ENCODE data around the gene ABHD14A. TPM values are rescaled to one million over a fixed set of nuclear protein-coding genes. Genes with fewer than 3 reads are reported as not detected.

Gene ABHD14A
- total and polyA plus RNA-seq, 2 of the 13 experiments (the other 11 are each of a cell fraction or from before 2014, with no cell fraction given), result 29.5 to 46.9 TPM

DNA sequence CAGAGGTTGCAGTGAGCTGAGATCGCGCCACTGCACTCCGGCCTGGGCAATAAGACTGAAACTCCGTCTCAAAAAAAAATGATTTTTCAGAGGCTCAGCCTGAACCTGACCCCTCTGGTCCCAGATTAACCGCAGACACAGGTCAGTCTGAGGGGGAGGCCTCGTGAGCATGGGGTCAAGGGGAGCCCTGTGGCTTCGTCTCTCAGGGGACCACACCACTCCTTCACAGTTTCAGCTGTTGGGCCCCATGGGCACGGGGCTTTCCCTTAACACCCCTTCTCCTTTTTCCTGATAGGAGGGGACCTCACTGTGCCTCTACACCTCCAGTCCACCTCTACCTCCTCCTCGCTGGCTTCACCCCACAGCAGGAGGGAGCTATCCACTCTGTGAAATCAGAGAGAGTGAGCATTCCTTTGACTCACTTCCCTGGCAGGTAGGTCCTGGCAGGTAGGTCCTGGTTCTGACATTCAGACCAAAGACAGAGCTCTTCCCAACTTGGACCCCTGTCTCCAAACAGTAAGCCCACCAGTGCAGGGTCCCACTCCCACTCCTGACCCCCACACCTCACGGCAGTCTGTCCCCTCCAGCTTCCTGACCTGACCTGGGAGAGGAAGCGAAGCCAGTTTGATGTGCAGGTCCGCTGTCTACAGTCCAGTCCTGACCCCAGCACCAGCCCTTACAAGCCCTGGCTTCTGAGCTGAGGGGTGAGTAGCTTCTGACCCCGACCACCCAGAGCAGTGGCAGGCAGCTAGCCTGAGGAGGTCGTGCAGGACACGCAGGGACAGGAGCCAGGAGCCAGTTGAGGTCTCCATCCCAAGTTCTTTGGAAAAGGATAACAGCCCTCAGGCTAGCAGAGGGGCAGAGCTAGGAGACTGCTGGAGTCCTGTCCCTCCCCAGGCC is 42.1 kb upstream of the ABHD14A start:
- Histone ChIP-seq H3K4me3 (replicated peaks in 1 of 3; ENCODE audit: insufficient read depth in 1 of 3, low read depth in 2 of 3, low read length in 3 of 3) (no peak overlapping the region), H3K79me2 (ENCODE audit: insufficient read depth, low read length) (no peaks in the 10 kb centered on the region), H3K9me3 (ENCODE audit: low read length) (no peaks in the 10 kb centered on the region), H3K9ac (ENCODE audit: insufficient read depth, low read depth, low read length) (no peak overlapping the region), H3K4me1 (ENCODE audit: insufficient read depth, low read length) (no peaks in the 10 kb centered on the region), H3K27me3 (ENCODE audit: control insufficient read depth in 1 of 2, insufficient read depth in 2 of 2, low read length in 2 of 2) (no peaks in the 10 kb centered on the region), H3K36me3 (replicated peaks in 1 of 2; ENCODE audit: control insufficient read depth in 1 of 2, insufficient read depth in 2 of 2, low read length in 2 of 2) (peaks cover 18 to 48% of the 10 kb centered on the region in 2 experiments; a peak in 4 of 5 replicates), H2AFZ (ENCODE audit: low read length) (no peak overlapping the region), H3K4me2 (ENCODE audit: low read depth, low read length) (no peak overlapping the region), H3K27ac (ENCODE audit: extremely low read length, insufficient read depth, low read length) (no peak overlapping the region), H4K20me1 (ENCODE audit: insufficient read depth, low read length) (no peaks in the 10 kb centered on the region)
- WGBS (ENCODE audit: low lambda C conversion rate), result 97% methylated on average over 10 of the region's 15 CpGs
- intact Hi-C loops (cut with micrococcal nuclease; ENCODE audit: unreplicated experiment), result no loop called here
- no peak for FAIRE-seq
- no peak for ATAC-seq
- ChIA-PET POLR2A (interaction anchor here (0.7 to 3.3 kb wide), 4 partner anchors 9 to 63 kb away, joined by 3 to 15 read pairs (median 6); partner anchors contain the start of genes RPL29 and RRP9), CTCF (ENCODE audit: low intra/inter-chr PET ratio, low total read pairs) (no interaction called here)
- TF ChIP-seq EZH2 (conservative IDR thresholded peaks at IDR 0.05; ENCODE audit: low read depth, low read length), result no peak
- no peak for TF ChIP-seq STAT5B (CRISPR knock-in tag; IDR thresholded peaks at IDR 0.05)
- no peak for TF ChIP-seq NAIF1 (CRISPR knock-in tag; IDR thresholded peaks at IDR 0.05; ENCODE audit: borderline replicate concordance)
- TF ChIP-seq JUN (CRISPR knock-in tag; IDR thresholded peaks at IDR 0.05), result no peak
- TF ChIP-seq ZNF776 (CRISPR knock-in tag; IDR thresholded peaks at IDR 0.05), result no peak
- no peak for TF ChIP-seq TEAD3 (CRISPR knock-in tag; optimal IDR thresholded peaks at IDR 0.05; ENCODE audit: borderline replicate concordance)
- TF ChIP-seq, protein P1, sequence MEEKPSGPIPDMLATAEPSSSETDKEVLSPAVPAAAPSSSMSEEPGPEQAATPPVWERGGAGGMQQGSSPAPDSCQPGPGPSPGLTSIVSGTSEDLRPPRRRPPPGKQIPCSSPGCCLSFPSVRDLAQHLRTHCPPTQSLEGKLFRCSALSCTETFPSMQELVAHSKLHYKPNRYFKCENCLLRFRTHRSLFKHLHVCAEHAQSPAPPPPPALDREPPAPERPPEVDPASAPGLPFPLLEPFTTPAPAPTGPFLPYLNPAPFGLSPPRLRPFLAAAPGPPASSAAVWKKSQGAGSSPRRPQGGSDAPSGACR (CRISPR knock-in tag; IDR thresholded peaks at IDR 0.05), result no peak
- TF ChIP-seq HNF4G (IDR thresholded peaks at IDR 0.05; ENCODE audit: borderline replicate concordance, low read depth, low read length), result no peak
- TF ChIP-seq HNF4G (CRISPR knock-in tag; IDR thresholded peaks at IDR 0.05; ENCODE audit: borderline replicate concordance, low read depth), result no peak
- TF ChIP-seq, protein P2, sequence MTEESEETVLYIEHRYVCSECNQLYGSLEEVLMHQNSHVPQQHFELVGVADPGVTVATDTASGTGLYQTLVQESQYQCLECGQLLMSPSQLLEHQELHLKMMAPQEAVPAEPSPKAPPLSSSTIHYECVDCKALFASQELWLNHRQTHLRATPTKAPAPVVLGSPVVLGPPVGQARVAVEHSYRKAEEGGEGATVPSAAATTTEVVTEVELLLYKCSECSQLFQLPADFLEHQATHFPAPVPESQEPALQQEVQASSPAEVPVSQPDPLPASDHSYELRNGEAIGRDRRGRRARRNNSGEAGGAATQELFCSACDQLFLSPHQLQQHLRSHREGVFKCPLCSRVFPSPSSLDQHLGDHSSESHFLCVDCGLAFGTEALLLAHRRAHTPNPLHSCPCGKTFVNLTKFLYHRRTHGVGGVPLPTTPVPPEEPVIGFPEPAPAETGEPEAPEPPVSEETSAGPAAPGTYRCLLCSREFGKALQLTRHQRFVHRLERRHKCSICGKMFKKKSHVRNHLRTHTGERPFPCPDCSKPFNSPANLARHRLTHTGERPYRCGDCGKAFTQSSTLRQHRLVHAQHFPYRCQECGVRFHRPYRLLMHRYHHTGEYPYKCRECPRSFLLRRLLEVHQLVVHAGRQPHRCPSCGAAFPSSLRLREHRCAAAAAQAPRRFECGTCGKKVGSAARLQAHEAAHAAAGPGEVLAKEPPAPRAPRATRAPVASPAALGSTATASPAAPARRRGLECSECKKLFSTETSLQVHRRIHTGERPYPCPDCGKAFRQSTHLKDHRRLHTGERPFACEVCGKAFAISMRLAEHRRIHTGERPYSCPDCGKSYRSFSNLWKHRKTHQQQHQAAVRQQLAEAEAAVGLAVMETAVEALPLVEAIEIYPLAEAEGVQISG (CRISPR knock-in tag; IDR thresholded peaks at IDR 0.05), result no peak
- no peak for TF ChIP-seq SAP130 (CRISPR knock-in tag; IDR thresholded peaks at IDR 0.05; ENCODE audit: low read depth)
- TF ChIP-seq ZNF563 (CRISPR knock-in tag; IDR thresholded peaks at IDR 0.05), result no peak
- no peak for TF ChIP-seq ZMYM3 (CRISPR knock-in tag; IDR thresholded peaks at IDR 0.05)
- TF ChIP-seq, protein P3, sequence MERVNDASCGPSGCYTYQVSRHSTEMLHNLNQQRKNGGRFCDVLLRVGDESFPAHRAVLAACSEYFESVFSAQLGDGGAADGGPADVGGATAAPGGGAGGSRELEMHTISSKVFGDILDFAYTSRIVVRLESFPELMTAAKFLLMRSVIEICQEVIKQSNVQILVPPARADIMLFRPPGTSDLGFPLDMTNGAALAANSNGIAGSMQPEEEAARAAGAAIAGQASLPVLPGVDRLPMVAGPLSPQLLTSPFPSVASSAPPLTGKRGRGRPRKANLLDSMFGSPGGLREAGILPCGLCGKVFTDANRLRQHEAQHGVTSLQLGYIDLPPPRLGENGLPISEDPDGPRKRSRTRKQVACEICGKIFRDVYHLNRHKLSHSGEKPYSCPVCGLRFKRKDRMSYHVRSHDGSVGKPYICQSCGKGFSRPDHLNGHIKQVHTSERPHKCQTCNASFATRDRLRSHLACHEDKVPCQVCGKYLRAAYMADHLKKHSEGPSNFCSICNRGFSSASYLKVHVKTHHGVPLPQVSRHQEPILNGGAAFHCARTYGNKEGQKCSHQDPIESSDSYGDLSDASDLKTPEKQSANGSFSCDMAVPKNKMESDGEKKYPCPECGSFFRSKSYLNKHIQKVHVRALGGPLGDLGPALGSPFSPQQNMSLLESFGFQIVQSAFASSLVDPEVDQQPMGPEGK (CRISPR knock-in tag; IDR thresholded peaks at IDR 0.05), result no peak
- no peak for TF ChIP-seq PRPF4 (IDR thresholded peaks at IDR 0.05; ENCODE audit: low read depth, low read length, poor library complexity, severe bottlenecking)
- in situ Hi-C loops (cut with HindIII; ENCODE audit: extremely low pct_ligation_motif_present, low pct_unique_long_range_greater_than_20kb), result no loop called here
- no peak for DNase-seq (ENCODE audit: low spot score)
- no TSS peak for BruUV-seq (replicated peaks)

Data from HepG2 (cell line).